HepG2 (cell line): Measurements from ENCODE around the gene SLC9A9. TPM values are rescaled to one million over a fixed set of nuclear protein-coding genes. Genes with fewer than 3 reads are reported as not detected.

Experiments
- ATAC-seq: fragments of 200-7000 bp; cut with Tn5 transposase; 3 replicates; pipeline ENCODE4 v1.9.1; 2020; ENCODE audit warnings: mild to moderate bottlenecking, moderate library complexity
- BruUV-seq: library from RNA; stranded (reverse); fragments of 400-500 nt; replicated peaks from 2 replicates; lab custom pipeline; 2021; lab: Mats Ljungman, UMichigan
- CTCF ChIA-PET: fragments of 300-600 bp; formaldehyde crosslinking; extraction: SDS; loops from one replicate; lab custom pipeline; 2021; ENCODE audit warnings: low total read pairs, inconsistent platforms, low intra/inter-chr PET ratio; lab: Yijun Ruan, JAX
- POLR2A ChIA-PET: fragments of 350-600 bp; sonication (Branson Sonifier 250); formaldehyde crosslinking; loops from one replicate; lab custom pipeline; 2020; ENCODE audit warnings: antibody characterized with exemption, inconsistent platforms; lab: Yijun Ruan, JAX
- DNase-seq: peaks from one replicate; pipeline ENCODE4 v3.0.0-alpha.2; 2015; ENCODE audit warnings: low spot score
- FAIRE-seq: peaks from 3 replicates; lab custom pipeline; 2011; peaks lifted over from hg19 to GRCh38; lab: Jason Lieb, UNC
- H2AFZ ChIP-seq: one replicate; pipeline ENCODE4 v1.6.1; 2011; ENCODE audit warnings: low read length, inconsistent platforms
- H3K27ac ChIP-seq: fragments of 300-600 bp; 3 replicates; pipeline ENCODE4 v1.8.0; 2011; ENCODE audit warnings: mixed run types, mild to moderate bottlenecking, mixed read lengths, low read length, inconsistent platforms; ENCODE audit not compliant: insufficient read depth; ENCODE audit errors: extremely low read length
- H3K27me3 ChIP-seq, 2 experiments: fragments of 200-600 bp in 1 of 2; 2 replicates in 1 of 2; 3 replicates in 1 of 2; pipeline versions ENCODE4 v1.6.0 to v1.8.0; 2011; ENCODE audit warnings: low read length in 2 of 2, mild to moderate bottlenecking in 2 of 2, moderate library complexity in 2 of 2, inconsistent platforms in 1 of 2; ENCODE audit not compliant: insufficient read depth in 2 of 2, control insufficient read depth in 1 of 2
- H3K36me3 ChIP-seq, 2 experiments: fragments of 200-600 bp in 1 of 2; replicated peaks in 1 of 2; 2 replicates in 1 of 2; 3 replicates in 1 of 2; pipeline versions ENCODE4 v1.5.1 to v1.8.0; 2011; ENCODE audit warnings: low read length in 2 of 2, inconsistent platforms in 1 of 2; ENCODE audit not compliant: insufficient read depth in 2 of 2, control insufficient read depth in 1 of 2
- H3K4me1 ChIP-seq: 2 replicates; pipeline ENCODE4 v1.5.1; 2012; ENCODE audit warnings: low read length, inconsistent platforms; ENCODE audit not compliant: insufficient read depth
- H3K4me2 ChIP-seq: 2 replicates; pipeline ENCODE4 v1.6.0; 2011; ENCODE audit warnings: low read depth, low read length, inconsistent platforms
- H3K4me3 ChIP-seq, 3 experiments: fragments of 200-600 bp in 1 of 3; sonication (generic), shearing (Covaris generic) in 1 of 3; replicated peaks in 1 of 3; 2 replicates each; pipeline ENCODE4 v1.5.1; 2011 to 2016; ENCODE audit warnings: low read length in 3 of 3, inconsistent platforms in 2 of 3, low read depth in 2 of 3, mild to moderate bottlenecking in 2 of 3, control low read depth in 1 of 3, mixed read lengths in 1 of 3; ENCODE audit not compliant: insufficient read depth in 1 of 3
- H3K79me2 ChIP-seq: one replicate; pipeline ENCODE4 v1.6.1; 2011; ENCODE audit warnings: low read length, inconsistent platforms; ENCODE audit not compliant: insufficient read depth
- H3K9ac ChIP-seq: 2 replicates; pipeline ENCODE4 v1.6.0; 2011; ENCODE audit warnings: mild to moderate bottlenecking, low read depth, low read length, inconsistent platforms; ENCODE audit not compliant: insufficient read depth
- H3K9me3 ChIP-seq: 2 replicates; pipeline ENCODE4 v1.5.1; 2012; ENCODE audit warnings: mild to moderate bottlenecking, low read length
- H4K20me1 ChIP-seq: 2 replicates; pipeline ENCODE4 v1.6.0; 2011; ENCODE audit warnings: inconsistent platforms, mild to moderate bottlenecking, low read length, moderate library complexity; ENCODE audit not compliant: insufficient read depth
- ATRX ChIP-seq: sonication (generic); formaldehyde crosslinking; IDR thresholded peaks from 2 replicates; pipeline ENCODE4 v1.4.0; 2020; ENCODE audit warnings: missing genetic modification reagents, borderline replicate concordance
- GLI4 ChIP-seq: sonication (generic); formaldehyde crosslinking; IDR thresholded peaks from 2 replicates; pipeline ENCODE4 v1.5.1; 2020; ENCODE audit warnings: missing genetic modification reagents, mild to moderate bottlenecking, moderate library complexity, borderline replicate concordance
- KDM3A ChIP-seq: IDR thresholded peaks from 2 replicates; pipeline ENCODE4 v1.6.1; 2018; ENCODE audit warnings: low read depth, missing compliant biosample characterization
- KLF15 ChIP-seq: sonication (generic); formaldehyde crosslinking; IDR thresholded peaks from 2 replicates; pipeline ENCODE4 v1.8.1; 2023; ENCODE audit warnings: borderline replicate concordance, mild to moderate bottlenecking, inconsistent platforms, missing genetic modification reagents, mixed read lengths
- MTF1 ChIP-seq: sonication (generic); formaldehyde crosslinking; IDR thresholded peaks from 2 replicates; pipeline ENCODE4 v1.5.0; 2020; ENCODE audit warnings: missing genetic modification reagents
- PREB ChIP-seq: sonication (generic); formaldehyde crosslinking; IDR thresholded peaks from 2 replicates; pipeline ENCODE4 v1.4.0; 2020; ENCODE audit warnings: missing genetic modification reagents
- SIX1 ChIP-seq: sonication (generic); formaldehyde crosslinking; IDR thresholded peaks from 2 replicates; pipeline ENCODE4 v1.4.0; 2020; ENCODE audit warnings: missing genetic modification reagents, borderline replicate concordance
- SMARCE1 ChIP-seq: fragments of 450-650 bp; IDR thresholded peaks from 2 replicates; pipeline ENCODE4 v1.6.1; 2017; ENCODE audit warnings: borderline replicate concordance
- TEAD3 ChIP-seq: optimal IDR thresholded peaks from 2 replicates; pipeline ENCODE3; 2016; ENCODE audit warnings: borderline replicate concordance
- ZBTB43 ChIP-seq: sonication (generic); formaldehyde crosslinking; conservative IDR thresholded peaks from 2 replicates; pipeline ENCODE4 v1.4.0; 2020; ENCODE audit warnings: missing genetic modification reagents
- ZNF101 ChIP-seq: sonication (generic); formaldehyde crosslinking; IDR thresholded peaks from 2 replicates; pipeline ENCODE4 v1.4.0; 2020; ENCODE audit warnings: mild to moderate bottlenecking, low read depth, missing genetic modification reagents, borderline replicate concordance
- ZNF124 ChIP-seq: sonication (generic); formaldehyde crosslinking; IDR thresholded peaks from 2 replicates; pipeline ENCODE4 v1.4.0; 2020; ENCODE audit warnings: missing genetic modification reagents
- ZNF260 ChIP-seq: sonication (generic); formaldehyde crosslinking; IDR thresholded peaks from 2 replicates; pipeline ENCODE4 v1.4.0; 2020; ENCODE audit warnings: missing genetic modification reagents, low read depth, mild to moderate bottlenecking, borderline replicate concordance
- ZNF34 ChIP-seq: sonication (generic); formaldehyde crosslinking; IDR thresholded peaks from 2 replicates; pipeline ENCODE4 v1.4.0; 2020; ENCODE audit warnings: mild to moderate bottlenecking, missing genetic modification reagents, borderline replicate concordance
- ZNF503 ChIP-seq: sonication (generic); formaldehyde crosslinking; IDR thresholded peaks from 2 replicates; pipeline ENCODE4 v1.4.0; 2020; ENCODE audit warnings: missing genetic modification reagents
- ZNF530 ChIP-seq: sonication (generic); formaldehyde crosslinking; IDR thresholded peaks from 2 replicates; pipeline ENCODE4 v1.5.0; 2020; ENCODE audit warnings: low read depth, mild to moderate bottlenecking, missing genetic modification reagents
- ZNF674 ChIP-seq: sonication (generic); formaldehyde crosslinking; IDR thresholded peaks from 2 replicates; pipeline ENCODE4 v1.5.0; 2020; ENCODE audit warnings: low read depth, mild to moderate bottlenecking, missing genetic modification reagents
- ZNF703 ChIP-seq: sonication (generic); formaldehyde crosslinking; IDR thresholded peaks from 2 replicates; pipeline ENCODE4 v1.5.1; 2020; ENCODE audit warnings: missing genetic modification reagents, mild to moderate bottlenecking, moderate library complexity, borderline replicate concordance
- WGBS: methylation state at CpG from one replicate; pipeline ENCODE4 v1.1.6; 2017; ENCODE audit warnings: low lambda C conversion rate; 5-methylcytosine and 5-hydroxymethylcytosine counted together
- in situ Hi-C: cut with HindIII; loops from 2 replicates; pipeline ENCODE4 v1.10.0; 2017; ENCODE audit warnings: low pct_unique_long_range_greater_than_20kb; ENCODE audit not compliant: extremely low pct_ligation_motif_present
- intact Hi-C: fragments of 100-400 bp; cut with micrococcal nuclease; formaldehyde crosslinking; loops from one replicate; pipeline ENCODE4 v1.10.0; 2022; ENCODE audit not compliant: unreplicated experiment
- polyA plus RNA-seq, 8 experiments: library from polyadenylated mRNA; depleted of rRNA in 3 of 8; stranded (reverse) in 7 of 8; unstranded in 1 of 8; fragments of >200 nt; fragmentation: Illumina TruSeq in 4 of 8; extraction: Trizol in 4 of 8; gene quantifications; 2 replicates each; pipeline versions ENCODE4 v1.2.1 to v1.2.3, GENCODE V29; 2011 to 2016; ENCODE audit warnings: low read depth in 4 of 8, missing spikeins in 1 of 8, mixed read lengths in 1 of 8; ENCODE audit not compliant: insufficient read depth in 1 of 8
- total RNA-seq, 5 experiments: library from RNA; depleted of rRNA; stranded (reverse); fragments of >200 nt; fragmentation: Illumina TruSeq; extraction: Trizol; gene quantifications; 2 replicates each; pipeline ENCODE4 v1.2.3, GENCODE V29; 2016; ENCODE audit warnings: low read depth in 1 of 5

SLC9A9 gene
- total and polyA plus RNA-seq, 2 of the 13 experiments (the other 11 are each of a cell fraction or from before 2014, with no cell fraction given) = not detected

GRCh38 chr3:143812481-143812880 is 35.8 kb downstream of the SLC9A9 start:
- no TSS peak for BruUV-seq
- no peaks in the 10 kb centered on the region for H3K36me3 ChIP-seq
- H3K4me3 ChIP-seq = no peak overlapping the region
- FAIRE-seq = no peak
- H3K9ac ChIP-seq = no peak overlapping the region
- WGBS = 15% methylated on average over 3 of the region's 3 CpGs
- intact Hi-C loops = no loop called here
- ChIA-PET POLR2A (no interaction called here), CTCF (no interaction called here)
- no peak for ATAC-seq
- no peaks in the 10 kb centered on the region for H4K20me1 ChIP-seq
- in situ Hi-C loops = no loop called here
- H2AFZ ChIP-seq = no peak overlapping the region
- no peak overlapping the region for H3K27ac ChIP-seq
- H3K4me1 ChIP-seq = no peaks in the 10 kb centered on the region
- no peak for DNase-seq
- H3K27me3 ChIP-seq = no peaks in the 10 kb centered on the region
- H3K9me3 ChIP-seq = no peaks in the 10 kb centered on the region
- TF ChIP-seq ZNF260 (CRISPR knock-in tag) = no peak
- no peak for TF ChIP-seq PREB (CRISPR knock-in tag)
- TF ChIP-seq MTF1 (CRISPR knock-in tag) = no peak
- no peak for TF ChIP-seq ZNF503 (CRISPR knock-in tag)
- TF ChIP-seq ZNF101 (CRISPR knock-in tag) = no peak
- no peak for TF ChIP-seq ZNF124 (CRISPR knock-in tag)
- no peak for TF ChIP-seq KLF15 (CRISPR knock-in tag)
- no peak for TF ChIP-seq ZNF674
- no peak for TF ChIP-seq ZNF530 (CRISPR knock-in tag)
- TF ChIP-seq SMARCE1 = no peak
- TF ChIP-seq GLI4 (CRISPR knock-in tag) = no peak
- no peak for TF ChIP-seq ZNF34 (CRISPR knock-in tag)
- TF ChIP-seq ZBTB43 (CRISPR knock-in tag) = no peak
- TF ChIP-seq KDM3A (CRISPR knock-in tag) = no peak
- no peak for TF ChIP-seq ATRX (CRISPR knock-in tag)
- TF ChIP-seq TEAD3 (CRISPR knock-in tag) = no peak
- TF ChIP-seq SIX1 (CRISPR knock-in tag) = no peak
- TF ChIP-seq ZNF703 (CRISPR knock-in tag) = no peak
- no peaks in the 10 kb centered on the region for H3K79me2 ChIP-seq
- H3K4me2 ChIP-seq = no peak overlapping the region
